ENCODE results near the gene ZNF580. TPM values are rescaled to one million over a fixed set of nuclear protein-coding genes. Genes with fewer than 3 reads are reported as not detected.

Gene ZNF580, protein sequence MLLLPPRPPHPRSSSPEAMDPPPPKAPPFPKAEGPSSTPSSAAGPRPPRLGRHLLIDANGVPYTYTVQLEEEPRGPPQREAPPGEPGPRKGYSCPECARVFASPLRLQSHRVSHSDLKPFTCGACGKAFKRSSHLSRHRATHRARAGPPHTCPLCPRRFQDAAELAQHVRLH
- total RNA-seq (100 to 1,000 TPM in 2 of 5 donors, 10 to 100 TPM in 3; 44.6 to 116 (median 94.2) TPM), total RNA-seq (5.8 to 22.5 (median 12.9) reads per million in 29 experiments)
- 16.3 TPM for total RNA-seq (2013)

DNA sequence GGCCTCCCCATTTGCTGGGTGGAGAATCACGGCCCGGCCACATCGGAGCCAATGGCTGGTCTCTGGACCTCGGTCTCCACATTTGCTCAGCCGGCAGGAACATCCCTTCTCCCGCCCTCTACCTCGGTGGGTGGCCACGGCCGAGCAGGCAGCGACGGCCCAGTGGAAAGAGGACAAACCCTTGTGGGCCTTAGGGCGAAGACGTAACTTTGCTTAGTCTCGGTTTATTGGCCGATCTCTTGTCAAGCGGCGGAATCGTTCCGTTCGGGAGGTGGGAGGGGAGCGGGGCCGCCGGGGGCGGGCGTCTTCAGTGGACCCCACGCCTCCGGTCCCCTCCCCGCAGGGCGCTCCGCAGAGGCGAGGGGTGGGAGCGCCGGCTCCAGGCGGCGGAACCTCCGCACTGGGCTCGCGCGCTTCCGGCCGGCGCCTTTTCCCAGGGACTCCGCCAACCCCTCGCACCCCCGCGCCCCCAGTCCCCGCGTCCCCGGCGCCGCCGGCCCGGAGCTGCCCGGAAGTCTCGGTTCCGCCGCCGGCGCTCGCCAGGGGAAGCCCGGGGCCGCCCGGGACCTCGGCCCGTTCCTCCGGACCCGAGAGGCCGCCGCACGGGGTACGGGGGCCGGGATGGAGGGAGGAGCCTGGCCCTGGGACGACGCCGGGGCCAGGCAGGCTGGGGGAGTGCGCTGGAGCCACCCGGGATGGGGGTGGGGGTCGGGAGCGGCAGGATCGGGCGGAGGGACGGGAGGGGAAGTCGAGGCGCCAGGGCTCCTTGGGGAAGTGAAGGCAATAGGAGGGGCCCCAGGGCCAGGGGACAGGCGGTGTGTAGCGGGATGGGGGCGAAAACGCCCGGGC, at the start of gene ZNF580:
Gene ZNF580 (plus strand): TSS at position 426 of the 849 bp plus-strand sequence. CDS start 1,507 bp downstream, outside the sequence.
- DNase-seq (peak in 13 of 35 experiments; percentile 16 to 70 (median 49)), ATAC-seq (replicated peaks in 1 of 4) (peak; percentile 18 to 39 (median 30))
- H3K9me3 Mint-ChIP-seq = no peaks in the 10 kb centered on the region
- POLR2A ChIA-PET = interaction anchor here in 1 of 2 donors (0.6 kb wide), 1 partner anchor 1121 kb away, joined by 3 read pairs; no protein-coding TSS in a partner anchor
- peaks cover 10 to 13% of the 10 kb centered on the region in 2 donors for H3K36me3 ChIP-seq (ENCODE audit: control insufficient read depth in 2 of 2, extremely low read depth in 1 of 2, insufficient read depth in 1 of 2, low read length in 1 of 2)
- H3K27ac Mint-ChIP-seq = peak within 1 kb of the TSS; percentile 90 to 93
- H3K27ac ChIP-seq (ENCODE audit: low read length) = peak within 1 kb of the TSS; percentile 67
- H3K27me3 Mint-ChIP-seq = peaks cover 0 to 2% of the 10 kb centered on the region in 2 donors
- CTCF ChIA-PET = interaction anchor here in 1 of 2 donors (1.0 to 1.1 kb wide), 2 partner anchors 9 to 16 kb away, joined by 3 to 5 read pairs; partner anchors contain the start of gene ZNF784
- H3K4me3 Mint-ChIP-seq = peak within 1 kb of the TSS; percentile 79 to 88 (median 84)
- peak within 1 kb of the TSS; percentile 66 to 79 for H3K4me3 ChIP-seq (ENCODE audit: control insufficient read depth in 1 of 2, extremely low read depth in 1 of 2, low read length in 1 of 2)
- WGBS (ENCODE audit: insufficient coverage) = 2% methylated on average over 72 of the region's 89 CpGs
- H3K4me1 ChIP-seq (ENCODE audit: control insufficient read depth in 1 of 2, extremely low read depth in 1 of 2, insufficient read depth in 2 of 2, low read length in 2 of 2) = peaks cover 29 to 79% of the 10 kb centered on the region in 2 experiments
- H3K9me3 ChIP-seq = no peaks in the 10 kb centered on the region
- peaks cover 65 to 77% (median 75%) of the 10 kb centered on the region in 3 donors for H3K4me1 Mint-ChIP-seq
- no peaks in the 10 kb centered on the region for H3K27me3 ChIP-seq (replicated peaks in 1 of 2; ENCODE audit: control insufficient read depth in 2 of 2, extremely low read depth in 1 of 2, insufficient read depth in 2 of 2, low read length in 1 of 2)
- H3K36me3 Mint-ChIP-seq = peaks cover 18% of the 10 kb centered on the region

DNA sequence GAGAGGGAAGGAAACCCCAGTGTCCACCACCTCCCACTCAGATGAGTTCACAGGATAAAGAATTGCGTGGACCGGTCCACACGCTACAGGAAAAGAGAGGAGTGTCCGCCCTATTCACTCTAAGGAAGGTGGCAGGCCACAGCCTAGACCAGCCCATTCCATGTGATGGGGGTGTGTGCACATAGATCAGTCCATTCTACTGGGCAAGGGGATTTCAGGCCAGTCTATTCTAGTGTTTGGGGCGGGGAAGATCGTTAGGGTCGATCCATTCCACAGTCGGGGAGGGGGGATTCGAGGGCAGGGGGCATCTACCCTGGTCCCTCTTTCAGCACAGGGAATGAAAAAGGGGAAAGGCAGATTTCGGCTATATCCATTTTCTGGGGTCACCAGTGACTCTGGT, 49.2 kb upstream of the ZNF580 start:
- Histone ChIP-seq H3K9me3 (no peaks in the 10 kb centered on the region), H3K27ac (ENCODE audit: low read length) (no peak overlapping the region), H3K4me1 (ENCODE audit: control insufficient read depth in 1 of 2, extremely low read depth in 1 of 2, insufficient read depth in 2 of 2, low read length in 2 of 2) (peaks cover 11 to 17% of the 10 kb centered on the region in 2 experiments), H3K4me3 (ENCODE audit: control insufficient read depth in 1 of 2, extremely low read depth in 1 of 2, low read length in 1 of 2) (no peak overlapping the region), H3K36me3 (ENCODE audit: control insufficient read depth in 2 of 2, extremely low read depth in 1 of 2, insufficient read depth in 1 of 2, low read length in 1 of 2) (peaks cover 20 to 23% of the 10 kb centered on the region in 2 donors), H3K27me3 (replicated peaks in 1 of 2; ENCODE audit: control insufficient read depth in 2 of 2, extremely low read depth in 1 of 2, insufficient read depth in 2 of 2, low read length in 1 of 2) (peaks cover 0 to 10% of the 10 kb centered on the region in 2 experiments)
- Mint-ChIP-seq H3K27me3 (no peaks in the 10 kb centered on the region), H3K36me3 (peaks cover 28% of the 10 kb centered on the region), H3K4me3 (no peak overlapping the region), H3K27ac (no peak overlapping the region), H3K4me1 (peaks cover 7 to 21% (median 10%) of the 10 kb centered on the region in 3 donors), H3K9me3 (no peaks in the 10 kb centered on the region)
- 100% methylated on average over 3 of the region's 10 CpGs for WGBS (ENCODE audit: insufficient coverage)
- CTCF ChIA-PET = no interaction called here
- POLR2A ChIA-PET = no interaction called here
- ATAC-seq (replicated peaks in 1 of 4) = no peak
- DNase-seq = no peak

DNA sequence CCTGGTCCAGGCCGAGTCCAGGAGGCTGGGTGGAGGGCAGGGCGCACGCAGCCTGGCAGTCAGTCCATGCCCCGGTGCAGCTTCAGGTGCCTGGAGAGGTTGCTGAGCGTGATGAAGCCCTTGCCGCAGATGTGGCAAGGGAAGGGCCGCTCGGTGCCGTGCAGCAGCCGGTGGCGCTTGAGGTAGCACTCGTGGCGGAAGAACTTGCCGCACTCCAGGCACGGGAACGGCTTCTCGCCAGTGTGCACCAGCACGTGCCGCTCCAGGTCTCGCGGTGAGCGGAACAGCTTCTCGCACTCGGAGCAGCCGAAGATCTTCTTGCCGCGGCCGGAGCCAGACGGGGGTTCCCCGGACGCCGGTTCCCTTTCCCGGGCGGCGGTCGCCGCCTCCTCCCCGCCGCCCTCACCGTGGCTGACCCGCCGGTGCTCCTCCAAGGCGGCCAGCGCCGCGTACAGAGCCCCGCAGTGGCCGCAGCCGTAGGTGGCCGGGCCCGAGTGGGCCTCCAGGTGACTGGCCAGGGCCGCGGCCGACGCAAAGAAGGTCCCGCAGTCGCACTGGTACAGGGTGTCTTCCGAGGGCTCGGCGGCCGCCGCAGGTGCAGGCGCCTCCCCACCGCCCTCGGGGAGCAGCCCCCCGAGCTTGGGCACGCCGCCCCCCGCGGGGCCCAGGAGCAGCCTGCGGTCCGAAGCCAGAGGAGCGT, 48.3 kb upstream of the ZNF580 start:
- no peak for DNase-seq

DNA sequence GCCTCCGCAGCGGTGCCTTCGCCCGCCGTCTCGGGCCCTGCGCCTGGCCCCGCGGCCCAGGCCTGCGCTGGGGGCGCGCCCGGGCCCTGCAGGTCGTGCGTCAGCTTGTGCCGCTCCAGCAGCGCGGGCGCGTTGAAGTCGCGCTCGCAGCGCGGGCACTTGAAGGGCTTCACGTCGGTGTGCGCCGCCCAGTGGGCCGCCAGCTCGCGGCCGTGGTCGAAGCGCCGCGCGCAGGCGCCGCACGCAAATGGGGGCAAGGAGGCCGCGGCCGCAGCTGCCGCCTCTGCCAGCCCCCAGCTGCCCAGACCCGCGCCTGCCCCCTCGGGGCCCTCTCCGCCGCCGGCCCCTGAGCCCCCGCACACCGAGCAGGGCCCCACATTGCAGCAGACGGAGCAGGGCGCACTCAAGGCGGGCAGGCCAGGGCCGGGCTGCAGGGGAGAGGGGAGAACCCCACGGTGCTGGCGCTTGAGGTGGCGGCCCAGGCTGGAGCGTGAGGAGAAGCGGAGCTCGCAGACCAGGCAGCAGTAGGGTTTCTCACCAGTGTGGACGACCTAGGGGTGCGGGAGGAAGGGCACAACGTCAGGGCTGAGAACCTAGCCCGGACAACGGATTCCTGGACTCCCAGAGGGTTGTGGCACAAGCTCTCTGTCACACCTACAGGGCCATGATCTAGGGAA, 47.6 kb upstream of the ZNF580 start:
- H3K27me3 Mint-ChIP-seq = no peaks in the 10 kb centered on the region
- ChIA-PET POLR2A (no interaction called here), CTCF (interaction anchor here in 1 of 2 donors (0.5 kb wide), 1 partner anchor 452 kb away, joined by 3 read pairs; no protein-coding TSS in a partner anchor)
- peaks cover 0 to 9% (median 8%) of the 10 kb centered on the region in 3 donors for H3K4me1 Mint-ChIP-seq
- peaks cover 0 to under 1% of the 10 kb centered on the region in 2 experiments for H3K4me1 ChIP-seq (ENCODE audit: control insufficient read depth in 1 of 2, extremely low read depth in 1 of 2, insufficient read depth in 2 of 2, low read length in 2 of 2)
- H3K36me3 ChIP-seq (ENCODE audit: control insufficient read depth in 2 of 2, extremely low read depth in 1 of 2, insufficient read depth in 1 of 2, low read length in 1 of 2) = peaks cover 27 to 28% of the 10 kb centered on the region in 2 donors
- H3K4me3 Mint-ChIP-seq = no peak overlapping the region
- H3K9me3 Mint-ChIP-seq = no peaks in the 10 kb centered on the region
- no peaks in the 10 kb centered on the region for H3K9me3 ChIP-seq
- ATAC-seq (replicated peaks in 1 of 4) = no peak
- H3K4me3 ChIP-seq (ENCODE audit: control insufficient read depth in 1 of 2, extremely low read depth in 1 of 2, low read length in 1 of 2) = no peak overlapping the region
- 97% methylated on average over 63 of the region's 68 CpGs for WGBS (ENCODE audit: insufficient coverage)
- DNase-seq = no peak
- H3K27ac Mint-ChIP-seq = no peak overlapping the region
- peaks cover 0 to under 1% of the 10 kb centered on the region in 2 experiments for H3K27me3 ChIP-seq (replicated peaks in 1 of 2; ENCODE audit: control insufficient read depth in 2 of 2, extremely low read depth in 1 of 2, insufficient read depth in 2 of 2, low read length in 1 of 2)
- no peak overlapping the region for H3K27ac ChIP-seq (ENCODE audit: low read length)
- H3K36me3 Mint-ChIP-seq = peaks cover 37% of the 10 kb centered on the region

More for the DNA sequence above, 48.3 kb upstream of the ZNF580 start:
- POLR2A ChIA-PET = no interaction called here
- Histone ChIP-seq H3K4me1 (ENCODE audit: control insufficient read depth in 1 of 2, extremely low read depth in 1 of 2, insufficient read depth in 2 of 2, low read length in 2 of 2) (peaks cover 3 to 8% of the 10 kb centered on the region in 2 experiments), H3K36me3 (ENCODE audit: control insufficient read depth in 2 of 2, extremely low read depth in 1 of 2, insufficient read depth in 1 of 2, low read length in 1 of 2) (peaks cover 23 to 28% of the 10 kb centered on the region in 2 donors), H3K9me3 (no peaks in the 10 kb centered on the region), H3K4me3 (ENCODE audit: control insufficient read depth in 1 of 2, extremely low read depth in 1 of 2, low read length in 1 of 2) (no peak overlapping the region), H3K27me3 (replicated peaks in 1 of 2; ENCODE audit: control insufficient read depth in 2 of 2, extremely low read depth in 1 of 2, insufficient read depth in 2 of 2, low read length in 1 of 2) (peaks cover 0 to 3% of the 10 kb centered on the region in 2 experiments), H3K27ac (ENCODE audit: low read length) (no peak overlapping the region)
- Mint-ChIP-seq H3K27me3 (no peaks in the 10 kb centered on the region), H3K9me3 (no peaks in the 10 kb centered on the region), H3K4me3 (no peak overlapping the region), H3K4me1 (peaks cover under 1 to 11% (median 5%) of the 10 kb centered on the region in 3 donors), H3K36me3 (peaks cover 34% of the 10 kb centered on the region), H3K27ac (no peak overlapping the region)
- CTCF ChIA-PET = interaction anchor here in 1 of 2 donors (0.7 kb wide), 1 partner anchor 31 kb away, joined by 4 read pairs; no protein-coding TSS in a partner anchor
- 97% methylated on average over 73 of the region's 73 CpGs for WGBS (ENCODE audit: insufficient coverage)
- ATAC-seq (replicated peaks in 1 of 4) = no peak

DNA sequence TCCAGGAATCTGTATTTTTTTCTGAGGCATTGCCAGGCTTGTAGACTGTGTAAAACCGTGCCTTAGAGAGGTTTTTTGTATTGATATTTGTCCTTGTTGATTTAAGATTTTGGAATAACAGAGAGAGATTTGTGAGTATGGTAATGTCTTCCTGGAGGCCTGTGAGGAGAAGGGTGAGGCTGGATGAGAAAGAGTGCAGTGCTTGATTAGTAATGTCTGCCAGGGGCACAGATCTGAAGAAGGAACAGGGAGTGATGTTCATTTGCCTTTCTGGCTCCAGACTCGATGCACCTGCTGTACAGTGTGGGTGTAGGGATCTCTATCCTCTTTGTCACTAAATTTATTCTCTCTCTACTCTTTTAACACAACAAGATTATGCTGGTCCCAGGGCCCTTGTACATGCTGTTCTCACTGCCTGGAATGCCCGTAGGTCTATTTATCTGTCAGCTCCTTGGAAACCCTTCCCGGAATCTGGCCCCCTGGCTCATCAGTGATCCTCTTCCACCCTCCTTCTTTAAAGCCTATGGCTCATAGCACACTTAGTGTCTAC, 45.7 kb upstream of the ZNF580 start:
- no peak for DNase-seq
- WGBS (ENCODE audit: insufficient coverage) = 100% methylated on average over 2 of the region's 4 CpGs
- peaks cover 42% of the 10 kb centered on the region for H3K36me3 Mint-ChIP-seq
- CTCF ChIA-PET = interaction anchor here in 1 of 2 donors (0.5 kb wide), 1 partner anchor 452 kb away, joined by 3 read pairs; no protein-coding TSS in a partner anchor
- Histone ChIP-seq H3K36me3 (ENCODE audit: control insufficient read depth in 2 of 2, extremely low read depth in 1 of 2, insufficient read depth in 1 of 2, low read length in 1 of 2) (peaks cover 27 to 28% of the 10 kb centered on the region in 2 donors), H3K27me3 (replicated peaks in 1 of 2; ENCODE audit: control insufficient read depth in 2 of 2, extremely low read depth in 1 of 2, insufficient read depth in 2 of 2, low read length in 1 of 2) (no peaks in the 10 kb centered on the region), H3K27ac (ENCODE audit: low read length) (no peak overlapping the region), H3K4me3 (ENCODE audit: control insufficient read depth in 1 of 2, extremely low read depth in 1 of 2, low read length in 1 of 2) (no peak overlapping the region), H3K4me1 (ENCODE audit: control insufficient read depth in 1 of 2, extremely low read depth in 1 of 2, insufficient read depth in 2 of 2, low read length in 2 of 2) (peaks cover 0 to 8% of the 10 kb centered on the region in 2 experiments), H3K9me3 (no peaks in the 10 kb centered on the region)
- H3K27ac Mint-ChIP-seq = no peak overlapping the region
- peaks cover 5 to 17% (median 6%) of the 10 kb centered on the region in 3 donors for H3K4me1 Mint-ChIP-seq
- ATAC-seq (replicated peaks in 1 of 4) = no peak
- no peak overlapping the region for H3K4me3 Mint-ChIP-seq
- no peaks in the 10 kb centered on the region for H3K27me3 Mint-ChIP-seq
- POLR2A ChIA-PET = no interaction called here
- peaks cover 0 to 3% (median 0%) of the 10 kb centered on the region in 3 donors for H3K9me3 Mint-ChIP-seq

All from T-cell (primary cell).